Measurements from ENCODE around the gene HSF5.

- TF ChIP-seq CTCF (IDR thresholded peaks at IDR 0.05) (no peak), POLR2A (IDR thresholded peaks at IDR 0.05) (no peak)
These were observed 77.3 kb downstream of the HSF5 start for GRCh38 chr17:58410714-58411407.
